Muscle of back (tissue), 13 donors: ENCODE measurements around the gene SDC1. TPM values are rescaled to one million over a fixed set of nuclear protein-coding genes. Genes with fewer than 3 reads are reported as not detected.
"Not testable (repeated sequence)": the region's sequence is repeated elsewhere in the genome, so short reads cannot be mapped to it uniquely, and the experiment has no call there.

ENCODE experiments used
- DNase-seq, 3 donors: peaks; one replicate each; pipeline versions ENCODE4 v3.0.0 to v3.0.0-alpha.2; 2013
- long read RNA-seq, 9 donors: transcript quantifications; one replicate each; lab custom pipeline, GENCODE V29; 2026
- polyA plus RNA-seq, 10 donors: library from polyadenylated mRNA; unstranded; fragments of 120-200 nt; gene quantifications; one replicate each; pipeline ENCODE4 v1.2.1, GENCODE V29; 2013; ENCODE audit not compliant: insufficient read length in 10 of 10

The SDC1 gene, protein sequence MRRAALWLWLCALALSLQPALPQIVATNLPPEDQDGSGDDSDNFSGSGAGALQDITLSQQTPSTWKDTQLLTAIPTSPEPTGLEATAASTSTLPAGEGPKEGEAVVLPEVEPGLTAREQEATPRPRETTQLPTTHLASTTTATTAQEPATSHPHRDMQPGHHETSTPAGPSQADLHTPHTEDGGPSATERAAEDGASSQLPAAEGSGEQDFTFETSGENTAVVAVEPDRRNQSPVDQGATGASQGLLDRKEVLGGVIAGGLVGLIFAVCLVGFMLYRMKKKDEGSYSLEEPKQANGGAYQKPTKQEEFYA
- 10 to 100 TPM in 3 of 10 donors, 1 to 10 TPM in 7; 2.2 to 49.1 (median 7.1) TPM for polyA plus RNA-seq
- long read RNA-seq, donor 1, partial matches to known transcripts: 0 of 3 reads
- long read RNA-seq, donor 1, other reads (novel, unspliced or antisense): 0 of 3 reads
- long read RNA-seq, donor 2, partial matches to known transcripts: 0 of 1 reads
- long read RNA-seq, donor 2, other reads (novel, unspliced or antisense): 0 of 1 reads
- long read RNA-seq, donor 3: 0 reads
- long read RNA-seq, donor 4, partial matches to known transcripts: 15 of 17 reads
- long read RNA-seq, donor 4, other reads (novel, unspliced or antisense): 0 of 17 reads
- long read RNA-seq, donor 5, partial matches to known transcripts: 0 of 1 reads
- long read RNA-seq, donor 5, other reads (novel, unspliced or antisense): 0 of 1 reads
- long read RNA-seq, donor 6, transcript SDC1-201 (5 exons, 3,147 nt): major isoform, 6 of 6 reads
- long read RNA-seq, donor 6, partial matches to known transcripts: 0 of 6 reads
- long read RNA-seq, donor 6, other reads (novel, unspliced or antisense): 0 of 6 reads
- long read RNA-seq, donor 7, partial matches to known transcripts: 0 of 1 reads
- long read RNA-seq, donor 7, other reads (novel, unspliced or antisense): 0 of 1 reads
- long read RNA-seq, donor 8, partial matches to known transcripts: 0 of 5 reads
- long read RNA-seq, donor 8, other reads (novel, unspliced or antisense): 0 of 5 reads
- long read RNA-seq, donor 9: 0 reads

DNA sequence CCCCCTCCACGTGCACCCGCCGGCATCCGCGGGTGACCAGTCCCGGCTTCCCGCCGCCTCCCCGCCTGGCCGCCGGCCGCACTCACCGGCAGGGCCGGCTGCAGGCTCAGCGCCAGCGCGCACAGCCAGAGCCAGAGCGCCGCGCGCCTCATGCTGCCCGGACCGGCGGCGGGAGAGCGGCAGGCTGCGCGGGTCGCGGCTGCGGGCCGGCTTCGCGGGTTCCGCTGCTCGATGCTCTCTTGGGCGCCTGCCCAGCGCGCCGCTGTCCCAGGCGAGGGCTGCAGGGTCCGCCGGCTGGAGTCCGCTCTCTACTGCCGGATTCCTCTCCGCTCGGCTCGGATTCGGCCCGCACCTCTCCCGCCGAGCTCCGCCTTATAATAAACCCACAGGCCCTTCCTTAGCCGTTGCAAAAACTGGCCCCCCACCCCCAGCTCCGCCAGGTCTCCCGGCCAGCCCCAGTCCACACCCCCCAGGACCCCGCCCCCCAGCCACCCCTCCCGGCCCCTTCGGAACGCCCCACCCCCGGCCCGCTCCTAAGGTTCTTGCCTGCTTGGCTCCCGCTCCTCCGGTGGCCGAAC lies at the start of gene SDC1:
SDC1 (minus strand) TSS at position 415 of the 578 bp plus-strand sequence; CDS start at position 152, 263 bp downstream.
- peak; percentile 25 to 83 (median 52) for DNase-seq

DNA sequence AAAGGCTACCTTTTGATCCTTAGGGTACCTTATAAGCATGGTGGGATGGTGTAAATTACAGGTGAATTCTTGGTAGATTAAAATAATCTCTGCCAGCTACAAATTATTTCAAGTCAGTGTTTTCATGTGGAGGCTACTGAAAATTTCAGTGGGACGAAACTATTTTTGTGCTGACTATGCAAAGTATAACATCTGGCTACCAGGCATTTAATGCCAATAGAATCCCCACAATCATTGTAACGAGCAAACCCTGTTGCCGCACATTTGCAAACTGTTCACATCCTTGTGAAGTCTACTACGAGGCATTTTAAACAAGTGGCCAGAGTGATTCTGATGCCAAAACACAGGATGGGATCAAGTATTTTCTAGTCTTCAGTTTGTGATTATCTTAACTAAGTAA lies 48.1 kb upstream of the SDC1 start:
- DNase-seq: no peak

DNA sequence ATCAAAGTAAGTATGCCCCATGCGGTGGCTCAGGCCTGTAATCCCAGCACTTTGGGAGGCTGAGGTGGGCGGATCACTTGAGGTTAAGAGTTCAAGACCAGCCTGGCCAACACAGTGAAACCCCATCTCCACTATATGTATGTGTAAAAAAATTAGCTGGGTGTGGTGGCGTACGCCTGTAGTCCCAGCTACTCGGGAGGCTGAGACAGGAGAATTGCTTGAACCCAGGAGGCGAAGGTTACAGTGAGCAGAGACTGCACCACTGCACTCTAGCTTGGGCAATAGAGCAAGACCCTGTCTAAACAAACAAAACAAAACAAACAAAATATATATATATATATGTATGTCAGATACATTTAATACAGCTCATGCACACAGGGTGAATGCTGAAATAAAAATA lies 43.4 kb upstream of the SDC1 start:
- DNase-seq: not testable (repeated sequence)

DNA sequence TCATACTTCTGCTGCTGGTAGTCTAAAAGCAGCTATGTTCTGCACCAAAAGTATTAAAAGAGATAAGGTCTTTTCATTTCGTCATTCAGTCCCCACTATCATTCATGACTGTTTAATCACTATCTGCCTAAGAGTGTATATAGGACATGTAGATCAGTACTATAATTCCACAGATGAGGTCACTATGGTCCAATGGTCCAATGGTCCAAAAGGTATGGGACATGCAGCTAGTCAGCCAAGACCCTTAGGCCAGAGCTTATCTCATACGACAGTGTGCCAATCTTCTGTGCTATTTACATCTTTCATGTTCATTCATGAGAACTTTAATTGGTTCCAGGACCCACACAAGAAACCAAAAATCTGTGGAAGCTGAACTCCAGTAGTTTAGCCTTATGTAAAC lies 42.6 kb upstream of the SDC1 start:
- no peak for DNase-seq

DNA sequence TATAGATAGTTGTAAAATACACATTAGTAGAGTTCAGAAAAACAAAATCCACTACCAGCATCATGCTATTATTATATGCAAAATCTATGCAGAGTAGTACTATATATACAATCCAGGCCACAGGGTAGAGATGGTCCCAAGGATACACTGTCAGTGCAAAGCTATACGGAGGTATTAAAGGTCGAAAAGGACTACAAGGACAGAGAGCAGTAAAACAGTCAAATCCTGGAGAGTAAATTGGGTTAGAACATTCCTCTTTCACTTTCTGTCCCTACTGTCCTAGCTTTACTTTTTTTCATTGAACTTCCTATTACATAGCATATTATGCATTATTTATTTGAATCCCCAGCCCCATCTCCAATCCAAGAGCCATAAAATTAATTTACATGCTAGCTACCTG lies 39.7 kb upstream of the SDC1 start:
- no peak for DNase-seq

DNA sequence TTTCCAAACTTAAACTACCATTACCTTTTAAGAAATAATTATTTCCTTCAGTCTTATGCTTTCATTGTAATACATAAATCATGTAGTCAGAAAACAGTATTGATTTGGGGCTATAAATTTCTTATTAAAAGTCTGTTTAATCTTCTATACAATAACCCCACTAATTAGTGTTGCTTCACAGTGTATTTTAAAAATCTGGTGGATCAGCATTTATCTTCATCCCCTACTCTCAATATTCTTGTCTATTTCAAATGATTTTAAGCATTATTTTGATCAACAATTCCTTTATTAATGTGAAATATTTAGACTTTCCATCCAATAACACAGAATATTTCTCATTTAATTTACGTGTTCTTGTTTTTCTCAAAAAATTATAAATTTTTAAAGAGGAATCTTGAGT lies 32.5 kb upstream of the SDC1 start:
- no peak for DNase-seq

DNA sequence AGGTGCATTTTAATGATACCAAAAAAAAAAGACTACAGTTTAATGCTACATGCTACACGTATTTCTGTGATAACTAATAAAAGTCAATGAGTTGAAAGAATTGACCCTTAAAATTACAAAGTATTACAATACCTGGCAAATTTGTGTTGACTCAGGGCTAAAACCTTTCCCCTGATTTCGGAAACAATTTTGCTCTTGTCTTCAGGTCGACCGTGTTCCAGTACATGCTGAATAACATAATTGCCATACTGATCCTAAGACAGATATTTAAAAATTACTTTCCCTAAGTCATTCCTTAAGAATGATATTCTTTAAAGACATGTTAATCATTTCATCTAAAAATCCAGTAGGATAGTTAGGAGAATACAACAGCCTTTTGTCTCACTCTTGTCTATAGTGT lies 29.8 kb upstream of the SDC1 start:
- no peak for DNase-seq

DNA sequence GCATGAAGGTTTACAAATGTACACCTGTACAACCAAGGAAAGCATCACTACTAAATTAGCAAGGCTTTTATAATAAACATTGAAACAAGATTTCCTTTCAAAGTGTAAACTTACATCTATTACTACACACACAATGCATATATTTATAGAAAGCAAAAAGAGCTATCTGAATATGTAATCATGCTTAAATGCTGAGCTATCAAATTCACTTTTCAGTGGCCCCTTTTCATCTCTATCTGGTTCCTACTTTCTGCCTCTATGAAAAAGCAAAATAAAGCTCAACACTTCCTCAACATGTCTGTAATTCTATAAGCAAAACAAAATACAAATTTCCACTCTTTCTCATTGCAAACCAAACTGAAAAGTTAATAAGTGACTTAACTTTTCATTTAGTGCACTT lies 25.5 kb upstream of the SDC1 start:
- no peak for DNase-seq

DNA sequence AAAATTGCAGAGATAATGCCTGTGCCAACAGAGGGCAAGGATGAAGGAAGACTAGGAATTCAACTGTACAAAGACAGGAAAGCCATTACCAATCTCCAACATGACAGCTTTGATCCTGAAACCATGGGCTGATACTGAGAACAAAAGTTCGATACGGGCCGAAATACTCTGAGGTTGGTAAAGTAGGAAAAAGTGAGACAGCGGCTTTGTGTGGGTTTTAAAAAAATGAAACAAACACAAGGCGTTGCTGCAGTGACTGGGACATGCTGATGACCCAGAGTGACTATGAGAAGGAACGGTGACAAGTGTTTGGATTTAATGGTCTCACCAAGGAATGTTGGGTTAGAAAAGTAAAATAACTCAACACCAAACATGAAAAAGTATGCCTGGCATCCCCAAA lies 24.2 kb upstream of the SDC1 start:
- DNase-seq: no peak

DNA sequence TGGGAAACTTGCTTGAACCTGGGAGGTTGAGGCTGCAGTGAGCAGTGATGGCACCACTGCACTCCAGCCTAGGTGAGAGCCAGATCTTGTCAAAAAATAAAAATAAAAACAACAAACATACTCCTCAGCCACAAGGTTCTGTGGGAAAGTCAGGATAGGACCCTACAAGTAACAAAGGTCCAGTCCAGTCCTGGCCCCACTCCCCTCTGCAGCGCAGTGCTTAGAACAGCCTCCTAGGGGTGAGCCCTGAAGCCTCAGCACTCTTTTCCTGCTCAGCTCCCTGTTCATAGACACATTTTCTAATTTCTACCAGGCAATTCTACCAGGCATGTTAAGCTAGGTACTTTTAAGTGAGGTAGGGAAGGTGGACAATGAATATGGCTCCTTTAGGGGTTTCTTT lies 22.2 kb upstream of the SDC1 start:
- no peak for DNase-seq

DNA sequence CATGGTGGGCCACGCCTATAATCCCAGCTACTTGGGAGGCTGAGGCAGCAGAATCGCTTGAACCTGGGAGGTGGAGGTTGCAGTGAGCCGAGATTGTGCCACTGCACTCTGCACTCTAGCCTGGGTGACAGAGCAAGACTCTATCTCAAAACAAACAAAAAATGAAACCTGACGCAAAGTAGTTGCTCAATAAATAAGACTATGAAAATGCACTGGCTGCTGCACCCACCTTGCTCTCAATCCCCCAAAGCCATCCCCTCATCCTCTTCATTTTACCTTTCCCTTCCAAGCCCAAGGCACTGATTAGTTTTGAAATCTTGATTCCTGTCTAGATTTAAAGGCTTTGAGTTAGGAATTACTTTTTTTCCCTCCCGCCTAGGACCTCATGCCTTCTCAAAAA lies 18.7 kb upstream of the SDC1 start:
- DNase-seq: not testable (repeated sequence)

DNA sequence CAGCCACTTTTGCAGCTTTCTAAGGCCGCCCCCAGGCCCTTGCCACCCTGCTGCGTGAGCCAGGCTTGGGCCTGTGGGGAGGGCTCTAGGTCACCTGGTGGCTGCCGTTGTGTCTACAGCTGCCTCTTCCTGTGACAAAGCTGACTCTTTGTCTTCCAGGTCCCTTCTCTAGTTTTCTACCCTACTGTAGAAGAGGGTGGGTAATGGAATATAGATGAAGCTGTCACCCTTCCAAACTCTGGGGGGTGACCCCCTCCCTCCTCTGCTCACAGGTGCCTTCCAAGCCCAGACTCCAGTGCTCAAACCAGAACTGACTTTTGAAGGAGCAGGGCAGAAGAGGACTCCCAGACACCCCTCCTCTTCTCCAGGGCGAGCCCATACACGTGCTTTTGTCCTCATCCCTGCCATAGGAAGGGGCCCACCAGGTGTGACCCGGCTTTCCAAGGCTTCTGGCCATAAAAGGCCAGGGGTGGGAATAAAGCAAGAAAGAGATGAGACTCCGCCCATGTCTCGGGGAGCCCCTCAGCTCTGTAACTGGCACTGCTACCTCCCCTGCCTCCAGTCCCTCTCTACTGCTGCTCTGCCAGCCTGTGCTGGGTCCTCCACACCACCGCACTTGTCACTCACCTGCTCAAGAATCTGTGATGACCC lies 17.9 kb upstream of the SDC1 start:
- DNase-seq: no peak

DNA sequence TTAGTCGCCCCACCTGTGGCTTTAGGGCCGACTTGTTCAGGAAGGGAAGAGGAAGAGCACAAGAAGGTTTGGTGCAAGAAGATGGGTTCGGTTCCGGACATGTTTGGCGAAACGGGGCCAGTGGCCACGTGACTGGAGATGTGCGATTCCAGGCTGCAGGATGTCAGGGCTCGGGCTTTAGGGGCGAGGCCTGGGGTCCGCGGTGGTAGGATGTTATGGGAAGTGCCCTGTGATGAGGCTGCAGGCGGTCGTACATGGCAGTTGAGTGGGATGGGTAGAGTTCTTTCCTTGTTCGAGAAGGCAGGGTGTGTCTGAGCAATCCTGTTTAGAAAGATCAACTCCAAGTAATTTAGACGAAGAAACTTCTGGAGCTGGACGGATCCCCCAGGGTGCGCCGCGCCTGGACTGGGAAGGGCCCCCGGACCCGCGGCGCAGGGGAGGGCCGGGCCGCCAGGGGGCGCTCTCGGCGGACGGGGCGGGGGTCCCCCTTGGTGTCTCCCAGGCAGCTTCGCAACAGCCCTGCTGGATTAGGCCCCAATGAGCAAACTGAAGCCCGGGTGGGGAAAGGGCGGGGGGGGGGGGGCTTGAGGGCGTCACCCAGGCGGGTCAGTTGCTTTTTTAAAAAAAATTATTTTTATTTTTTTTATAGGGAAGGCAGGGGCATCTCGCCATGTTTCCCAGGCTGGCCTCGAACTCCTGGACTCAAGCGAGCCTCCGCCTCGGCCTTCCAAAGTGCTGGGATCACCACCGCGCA lies 17.2 kb upstream of the SDC1 start:
- no peak for DNase-seq

DNA sequence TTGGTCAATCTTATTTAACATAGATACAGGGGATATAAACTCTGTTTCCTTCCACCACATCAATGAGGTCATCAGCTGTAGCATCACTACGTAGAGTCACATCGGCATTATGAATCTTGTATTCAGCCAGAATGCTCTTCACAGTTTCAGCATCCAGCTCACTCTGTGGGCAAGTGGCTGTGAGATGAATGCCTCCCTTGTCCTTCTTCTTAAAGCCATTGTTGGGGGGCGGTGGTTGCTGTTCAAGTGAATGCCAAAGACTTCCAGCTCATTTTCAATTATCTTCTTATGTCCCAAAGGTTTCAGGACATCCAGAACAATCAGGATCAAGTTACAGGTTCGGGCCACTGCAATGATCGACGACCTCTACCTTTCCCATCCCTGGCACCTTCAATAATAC lies 15.4 kb upstream of the SDC1 start:
- not testable (repeated sequence) for DNase-seq

DNA sequence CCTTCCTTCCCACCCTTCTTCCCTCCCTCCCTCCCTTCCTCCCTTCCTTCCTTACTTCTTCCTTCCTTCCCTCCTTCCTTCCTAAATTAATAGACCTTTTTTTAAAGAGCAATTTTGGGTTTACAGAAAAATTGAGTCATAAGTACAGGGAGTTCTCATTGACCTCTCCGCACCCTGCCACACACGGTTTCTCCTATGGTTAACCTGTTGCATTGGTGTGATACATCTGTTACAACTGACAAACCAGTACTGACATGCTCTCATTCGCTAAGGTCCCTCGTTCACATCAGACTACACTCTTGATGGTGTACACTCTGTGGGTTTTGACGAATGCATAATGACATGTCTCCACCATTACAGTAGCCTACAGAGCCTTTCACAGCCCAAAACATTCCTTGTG lies 11.6 kb upstream of the SDC1 start:
- no peak for DNase-seq

DNA sequence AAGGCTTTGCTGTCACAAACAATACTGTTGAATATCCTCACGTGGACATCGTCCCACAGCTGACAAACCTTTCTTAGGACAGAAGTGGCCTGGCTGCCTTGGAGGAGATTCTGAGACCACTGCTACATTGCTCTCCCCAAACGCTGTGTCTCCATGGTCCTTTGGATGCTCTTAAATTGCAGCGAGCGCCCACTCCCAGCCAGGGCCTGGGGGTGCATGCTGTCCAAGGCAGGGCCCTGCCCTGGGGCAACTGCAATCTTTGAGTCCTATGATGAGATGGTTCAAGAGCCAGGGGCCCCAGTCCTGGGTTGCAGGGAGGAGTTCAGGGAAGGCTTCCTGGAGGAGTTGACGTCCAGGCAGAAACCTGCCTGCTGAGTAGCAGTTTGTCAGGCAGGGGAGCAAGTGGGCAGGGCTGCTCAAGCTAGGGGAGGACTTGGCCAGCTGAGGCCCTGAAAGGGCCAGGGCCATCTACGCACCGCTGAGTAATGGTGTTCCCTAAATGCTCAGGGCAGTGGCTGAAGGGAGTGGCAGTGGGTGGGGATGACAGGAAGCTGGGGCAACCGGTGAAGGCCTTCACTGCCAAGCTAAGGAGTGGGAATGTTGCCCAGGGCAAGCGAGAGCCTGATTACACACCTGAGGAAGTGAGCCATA lies 10.8 kb upstream of the SDC1 start:
- DNase-seq: no peak

DNA sequence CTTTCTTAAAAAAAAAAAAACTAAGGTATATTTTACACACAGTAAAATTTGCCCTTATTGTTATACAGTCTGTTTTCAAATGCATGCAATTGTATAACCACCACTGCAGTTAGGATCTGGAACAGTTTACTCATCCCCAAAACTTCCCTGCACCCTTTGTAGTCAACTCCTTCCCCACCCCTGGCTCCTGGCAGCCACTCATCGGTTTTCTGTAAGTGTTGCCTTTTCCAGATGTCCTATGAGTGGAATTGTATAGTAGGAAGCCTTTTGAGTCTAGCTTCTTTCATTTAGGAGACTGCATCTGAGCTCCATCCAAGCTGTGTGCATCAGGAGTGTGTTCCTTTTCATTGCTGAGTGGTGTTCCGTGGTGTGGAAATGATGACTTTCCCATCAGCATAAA lies 9.7 kb upstream of the SDC1 start:
- not testable (repeated sequence) for DNase-seq

DNA sequence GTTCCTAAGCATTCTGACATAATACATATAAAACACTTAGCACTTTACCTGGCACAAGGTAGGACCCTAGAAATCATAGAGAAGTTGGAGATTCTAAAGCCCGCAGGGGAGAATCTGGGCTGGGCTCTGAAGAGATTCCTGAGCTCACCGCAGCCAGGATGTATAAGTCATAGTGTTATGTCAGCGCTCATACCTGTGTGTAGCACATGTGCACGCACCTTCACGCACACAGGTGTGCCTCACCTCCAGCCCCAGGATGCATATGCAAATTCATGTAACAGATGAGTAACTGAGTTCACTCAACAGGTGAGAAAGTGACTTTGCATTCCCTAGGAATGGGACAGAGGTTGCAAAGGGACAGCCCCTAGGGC lies 7.9 kb upstream of the SDC1 start:
- DNase-seq: no peak

DNA sequence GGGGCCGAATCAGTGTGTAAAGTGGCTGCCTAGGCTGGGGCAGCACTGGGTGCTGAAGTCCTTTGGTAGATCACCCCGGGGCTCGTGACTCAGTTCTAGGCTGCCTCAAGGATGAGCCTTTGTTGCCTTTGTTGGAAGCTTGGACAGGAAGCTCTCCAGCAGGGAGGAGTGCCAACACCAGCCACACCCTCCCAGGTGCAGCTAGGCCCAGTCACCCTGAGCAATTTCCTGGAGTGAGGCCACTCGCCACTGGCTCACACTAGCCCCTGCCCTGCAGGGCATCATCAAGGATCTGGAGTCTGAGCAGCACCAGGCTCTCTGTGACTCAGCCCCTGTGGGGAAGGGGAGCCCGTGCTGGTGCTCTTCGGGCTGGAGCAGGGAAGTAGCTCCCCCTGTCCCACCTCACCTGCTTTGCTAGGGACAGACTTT lies 6.7 kb upstream of the SDC1 start:
- DNase-seq: no peak

DNA sequence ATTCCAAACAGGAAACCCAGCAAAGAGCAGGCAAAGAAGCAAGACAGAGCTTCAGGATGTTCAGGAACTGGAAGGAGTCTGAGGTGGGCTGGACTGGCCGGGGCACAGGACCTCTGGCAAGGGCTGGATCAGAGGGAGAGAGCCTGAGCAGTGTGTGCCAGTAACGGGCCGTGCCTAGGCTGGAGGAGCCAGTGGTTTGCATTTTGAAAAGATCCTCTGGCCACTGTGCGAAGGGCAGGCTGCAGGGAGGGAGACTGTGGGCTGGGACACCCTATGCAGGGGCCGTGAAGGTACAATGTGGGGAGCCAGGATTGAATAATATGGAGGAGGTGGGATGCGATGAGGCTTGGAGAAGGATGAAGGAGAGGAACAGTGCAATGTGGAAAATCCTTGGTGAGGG lies 6.2 kb upstream of the SDC1 start:
- no peak for DNase-seq

DNA sequence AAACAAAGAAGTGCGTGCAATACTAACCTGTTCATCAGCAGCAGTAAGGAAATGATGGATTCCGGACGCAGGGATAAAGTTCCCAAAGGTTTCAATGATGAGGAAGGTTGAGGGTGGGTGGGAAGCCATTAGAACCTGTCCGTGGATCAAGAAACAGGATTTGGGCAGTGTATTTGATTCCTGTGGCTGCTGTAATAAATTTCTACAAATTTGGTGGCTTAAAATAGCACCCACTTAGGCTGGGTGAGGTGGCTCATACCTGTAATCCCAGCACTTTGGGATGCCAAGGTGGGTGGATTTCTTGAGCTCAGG lies 5.1 kb upstream of the SDC1 start:
- DNase-seq: no peak
